Activated T-cell treated with anti-CD3 and anti-CD28 coated beads, Interleukin-2, amount 50 U/mL, for 24 hours (primary cell): ENCODE data around the gene TTYH1.
"Not testable (repeated sequence)": the region's sequence is repeated elsewhere in the genome, so short reads cannot be mapped to it uniquely, and the experiment has no call there.

Source experiments
- DNase-seq: peaks from one replicate; pipeline ENCODE4 v3.0.0-alpha.2; 2020
- H3K27ac Mint-ChIP-seq: 2 replicates; pipeline ENCODE4 v1.8.0; 2020; ENCODE audit warnings: mild to moderate bottlenecking, mixed read lengths
- H3K27me3 Mint-ChIP-seq: 2 replicates; pipeline ENCODE4 v1.8.0; 2020; ENCODE audit warnings: mixed read lengths
- H3K36me3 Mint-ChIP-seq: 2 replicates; pipeline ENCODE4 v1.8.0; 2020; ENCODE audit warnings: low read depth, mixed read lengths
- H3K4me1 Mint-ChIP-seq: 2 replicates; pipeline ENCODE4 v1.8.0; 2020; ENCODE audit warnings: low read depth, mixed read lengths
- H3K4me3 Mint-ChIP-seq: 2 replicates; pipeline ENCODE4 v1.8.0; 2020; ENCODE audit warnings: mild to moderate bottlenecking, moderate library complexity, mixed read lengths
- H3K9me3 Mint-ChIP-seq: 2 replicates; pipeline ENCODE4 v1.8.0; 2020; ENCODE audit warnings: mixed read lengths

TTYH1 gene

GRCh38 chr19:54415208-54415900 lies at the start of gene TTYH1:
TSS of gene TTYH1 (plus strand) at chr19:54415464. CDS start at chr19:54415553, 89 bp downstream.
- Mint-ChIP-seq H3K36me3 (no peaks in the 10 kb centered on the region), H3K27ac (no peak within 1 kb of the TSS), H3K27me3 (peaks cover 53% of the 10 kb centered on the region), H3K4me3 (no peak within 1 kb of the TSS), H3K4me1 (peaks cover 17% of the 10 kb centered on the region), H3K9me3 (peaks cover 4% of the 10 kb centered on the region)
- peak; percentile 65 for DNase-seq

- not testable (repeated sequence) for H3K9me3 Mint-ChIP-seq, H3K4me3 Mint-ChIP-seq, H3K36me3 Mint-ChIP-seq, DNase-seq, H3K27me3 Mint-ChIP-seq
- peaks cover 77% of the 10 kb centered on the region for H3K4me1 Mint-ChIP-seq
- H3K27ac Mint-ChIP-seq = peak overlapping the region; percentile 28
Observed at GRCh38 chr19:54365798-54366197, 49.5 kb upstream of the TTYH1 start.

GRCh38 chr19:54366811-54367210 lies 48.5 kb upstream of the TTYH1 start:
- no peak for DNase-seq
- Mint-ChIP-seq H3K27me3 (peaks cover 12% of the 10 kb centered on the region), H3K4me3 (no peak overlapping the region), H3K27ac (no peak overlapping the region), H3K36me3 (peaks cover 8% of the 10 kb centered on the region), H3K9me3 (no peaks in the 10 kb centered on the region), H3K4me1 (peaks cover 75% of the 10 kb centered on the region)

GRCh38 chr19:54369082-54369687 lies 46.1 kb upstream of the TTYH1 start:
- peaks cover 67% of the 10 kb centered on the region for H3K4me1 Mint-ChIP-seq

GRCh38 chr19:54369688-54370433 lies 45.4 kb upstream of the TTYH1 start:
- H3K27ac Mint-ChIP-seq = peak overlapping the region; percentile 24
- not testable (repeated sequence) for H3K36me3 Mint-ChIP-seq

More at GRCh38 chr19:54369082-54369687, 46.1 kb upstream of the TTYH1 start:
- Mint-ChIP-seq H3K27ac (peak overlapping the region; percentile 24), H3K9me3 (no peaks in the 10 kb centered on the region), H3K27me3 (peaks cover 16% of the 10 kb centered on the region), H3K36me3 (peaks cover 4% of the 10 kb centered on the region), H3K4me3 (peak overlapping the region; percentile 68)
- DNase-seq = no peak

GRCh38 chr19:54370434-54370796 lies 44.8 kb upstream of the TTYH1 start:
- peak overlapping the region; percentile 2 for H3K27ac Mint-ChIP-seq
- H3K9me3 Mint-ChIP-seq, DNase-seq, H3K36me3 Mint-ChIP-seq: not testable (repeated sequence)
- H3K27me3 Mint-ChIP-seq = peaks cover 24% of the 10 kb centered on the region
- peak overlapping the region; percentile 68 for H3K4me3 Mint-ChIP-seq
- H3K4me1 Mint-ChIP-seq = peaks cover 69% of the 10 kb centered on the region

More at GRCh38 chr19:54369688-54370433, 45.4 kb upstream of the TTYH1 start:
- H3K9me3 Mint-ChIP-seq, DNase-seq: not testable (repeated sequence)
- Mint-ChIP-seq H3K27me3 (peaks cover 18% of the 10 kb centered on the region), H3K4me3 (peak overlapping the region; percentile 68), H3K4me1 (peaks cover 67% of the 10 kb centered on the region)

GRCh38 chr19:54371453-54371852 lies 43.8 kb upstream of the TTYH1 start:
- H3K27ac Mint-ChIP-seq, H3K9me3 Mint-ChIP-seq, H3K4me3 Mint-ChIP-seq, DNase-seq, H3K36me3 Mint-ChIP-seq: not testable (repeated sequence)
- Mint-ChIP-seq H3K4me1 (peaks cover 70% of the 10 kb centered on the region), H3K27me3 (peaks cover 31% of the 10 kb centered on the region)

GRCh38 chr19:54373781-54374631 lies 41.3 kb upstream of the TTYH1 start:
- Mint-ChIP-seq H3K9me3 (no peaks in the 10 kb centered on the region), H3K4me3 (no peak overlapping the region), H3K36me3 (no peaks in the 10 kb centered on the region), H3K27me3 (peaks cover 34% of the 10 kb centered on the region), H3K4me1 (peaks cover 79% of the 10 kb centered on the region), H3K27ac (no peak overlapping the region)
- DNase-seq = no peak

GRCh38 chr19:54375181-54375938 lies 39.9 kb upstream of the TTYH1 start:
- not testable (repeated sequence) for H3K27ac Mint-ChIP-seq, H3K36me3 Mint-ChIP-seq, H3K9me3 Mint-ChIP-seq
- peaks cover 73% of the 10 kb centered on the region for H3K4me1 Mint-ChIP-seq
- peaks cover 29% of the 10 kb centered on the region for H3K27me3 Mint-ChIP-seq
- peak overlapping the region; percentile 61 for H3K4me3 Mint-ChIP-seq
- DNase-seq = peak; percentile 58

GRCh38 chr19:54376610-54377285 lies 38.5 kb upstream of the TTYH1 start:
- H3K27me3 Mint-ChIP-seq = peaks cover 25% of the 10 kb centered on the region
- peaks cover 2% of the 10 kb centered on the region for H3K9me3 Mint-ChIP-seq
- peaks cover 65% of the 10 kb centered on the region for H3K4me1 Mint-ChIP-seq
- DNase-seq = no peak
- H3K4me3 Mint-ChIP-seq = no peak overlapping the region
- no peaks in the 10 kb centered on the region for H3K36me3 Mint-ChIP-seq
- no peak overlapping the region for H3K27ac Mint-ChIP-seq

- H3K36me3 Mint-ChIP-seq = no peaks in the 10 kb centered on the region
- H3K4me3 Mint-ChIP-seq = no peak overlapping the region
- peaks cover 2% of the 10 kb centered on the region for H3K9me3 Mint-ChIP-seq
- no peak for DNase-seq
- peaks cover 20% of the 10 kb centered on the region for H3K27me3 Mint-ChIP-seq
- no peak overlapping the region for H3K27ac Mint-ChIP-seq
- peaks cover 54% of the 10 kb centered on the region for H3K4me1 Mint-ChIP-seq
Observed at GRCh38 chr19:54379187-54379678, 36.0 kb upstream of the TTYH1 start.

- Mint-ChIP-seq H3K27me3 (peaks cover 8% of the 10 kb centered on the region), H3K4me1 (peaks cover 39% of the 10 kb centered on the region), H3K36me3 (no peaks in the 10 kb centered on the region), H3K9me3 (peaks cover 2% of the 10 kb centered on the region), H3K27ac (no peak overlapping the region), H3K4me3 (no peak overlapping the region)
- no peak for DNase-seq
Observed at GRCh38 chr19:54380897-54381296, 34.4 kb upstream of the TTYH1 start.

- not testable (repeated sequence) for DNase-seq, H3K9me3 Mint-ChIP-seq, H3K27me3 Mint-ChIP-seq, H3K4me3 Mint-ChIP-seq, H3K27ac Mint-ChIP-seq, H3K36me3 Mint-ChIP-seq
- H3K4me1 Mint-ChIP-seq = peaks cover 30% of the 10 kb centered on the region
Observed at GRCh38 chr19:54382041-54382440, 33.2 kb upstream of the TTYH1 start.
